ENCODE data around the gene LMF1. TPM values are rescaled to one million over a fixed set of nuclear protein-coding genes. Genes with fewer than 3 reads are reported as not detected.

The LMF1 gene
- total and polyA plus RNA-seq, 2 of the 13 experiments (the other 11 are each of a cell fraction or from before 2014, with no cell fraction given) = 6.8 to 8.5 TPM

- TF ChIP-seq, protein P1, sequence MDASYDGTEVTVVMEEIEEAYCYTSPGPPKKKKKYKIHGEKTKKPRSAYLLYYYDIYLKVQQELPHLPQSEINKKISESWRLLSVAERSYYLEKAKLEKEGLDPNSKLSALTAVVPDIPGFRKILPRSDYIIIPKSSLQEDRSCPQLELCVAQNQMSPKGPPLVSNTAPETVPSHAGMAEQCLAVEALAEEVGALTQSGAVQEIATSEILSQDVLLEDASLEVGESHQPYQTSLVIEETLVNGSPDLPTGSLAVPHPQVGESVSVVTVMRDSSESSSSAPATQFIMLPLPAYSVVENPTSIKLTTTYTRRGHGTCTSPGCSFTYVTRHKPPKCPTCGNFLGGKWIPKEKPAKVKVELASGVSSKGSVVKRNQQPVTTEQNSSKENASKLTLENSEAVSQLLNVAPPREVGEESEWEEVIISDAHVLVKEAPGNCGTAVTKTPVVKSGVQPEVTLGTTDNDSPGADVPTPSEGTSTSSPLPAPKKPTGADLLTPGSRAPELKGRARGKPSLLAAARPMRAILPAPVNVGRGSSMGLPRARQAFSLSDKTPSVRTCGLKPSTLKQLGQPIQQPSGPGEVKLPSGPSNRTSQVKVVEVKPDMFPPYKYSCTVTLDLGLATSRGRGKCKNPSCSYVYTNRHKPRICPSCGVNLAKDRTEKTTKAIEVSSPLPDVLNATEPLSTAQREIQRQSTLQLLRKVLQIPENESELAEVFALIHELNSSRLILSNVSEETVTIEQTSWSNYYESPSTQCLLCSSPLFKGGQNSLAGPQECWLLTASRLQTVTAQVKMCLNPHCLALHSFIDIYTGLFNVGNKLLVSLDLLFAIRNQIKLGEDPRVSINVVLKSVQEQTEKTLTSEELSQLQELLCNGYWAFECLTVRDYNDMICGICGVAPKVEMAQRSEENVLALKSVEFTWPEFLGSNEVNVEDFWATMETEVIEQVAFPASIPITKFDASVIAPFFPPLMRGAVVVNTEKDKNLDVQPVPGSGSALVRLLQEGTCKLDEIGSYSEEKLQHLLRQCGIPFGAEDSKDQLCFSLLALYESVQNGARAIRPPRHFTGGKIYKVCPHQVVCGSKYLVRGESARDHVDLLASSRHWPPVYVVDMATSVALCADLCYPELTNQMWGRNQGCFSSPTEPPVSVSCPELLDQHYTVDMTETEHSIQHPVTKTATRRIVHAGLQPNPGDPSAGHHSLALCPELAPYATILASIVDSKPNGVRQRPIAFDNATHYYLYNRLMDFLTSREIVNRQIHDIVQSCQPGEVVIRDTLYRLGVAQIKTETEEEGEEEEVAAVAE (CRISPR knock-in tag; IDR thresholded peaks at IDR 0.05; ENCODE audit: borderline replicate concordance) = no peak
- TF ChIP-seq ZNF44 (CRISPR knock-in tag; IDR thresholded peaks at IDR 0.05) = no peak
- TF ChIP-seq ZNF569 (CRISPR knock-in tag; IDR thresholded peaks at IDR 0.05; ENCODE audit: borderline replicate concordance) = no peak
These were observed 40.0 kb upstream of the LMF1 start (continued) for GRCh38 chr16:1010815-1011214.

- FAIRE-seq = no peak
- POLR2A ChIA-PET = no interaction called here
- no TSS peak for BruUV-seq (replicated peaks)
- no peak for DNase-seq (ENCODE audit: low spot score)
- Histone ChIP-seq H3K36me3 (replicated peaks in 1 of 2; ENCODE audit: control insufficient read depth in 1 of 2, insufficient read depth in 2 of 2, low read length in 2 of 2) (no peaks in the 10 kb centered on the region), H3K9ac (ENCODE audit: insufficient read depth, low read depth, low read length) (no peak overlapping the region), H3K79me2 (ENCODE audit: insufficient read depth, low read length) (no peaks in the 10 kb centered on the region), H3K27ac (ENCODE audit: extremely low read length, insufficient read depth, low read length) (no peak overlapping the region), H3K4me3 (replicated peaks in 1 of 3; ENCODE audit: insufficient read depth in 1 of 3, low read depth in 2 of 3, low read length in 3 of 3) (no peak overlapping the region), H3K4me2 (ENCODE audit: low read depth, low read length) (no peak overlapping the region), H3K9me3 (ENCODE audit: low read length) (no peaks in the 10 kb centered on the region), H2AFZ (ENCODE audit: low read length) (no peak overlapping the region), H3K4me1 (ENCODE audit: insufficient read depth, low read length) (no peaks in the 10 kb centered on the region), H4K20me1 (ENCODE audit: insufficient read depth, low read length) (peaks cover 5% of the 10 kb centered on the region; the same call in 1 of the 2 replicates), H3K27me3 (ENCODE audit: control insufficient read depth in 1 of 2, insufficient read depth in 2 of 2, low read length in 2 of 2) (peaks cover 33 to 92% of the 10 kb centered on the region in 2 experiments)
- intact Hi-C loops (cut with micrococcal nuclease; ENCODE audit: unreplicated experiment) (no loop called here), in situ Hi-C loops (cut with HindIII; ENCODE audit: extremely low pct_ligation_motif_present, low pct_unique_long_range_greater_than_20kb) (no loop called here)
- CTCF ChIA-PET (ENCODE audit: low intra/inter-chr PET ratio, low total read pairs) = no interaction called here
- ATAC-seq = no peak
- 9% methylated on average over 4 of the region's 20 CpGs for WGBS (ENCODE audit: low lambda C conversion rate)
- TF ChIP-seq ZNF512B (CRISPR knock-in tag; IDR thresholded peaks at IDR 0.05; ENCODE audit: borderline replicate concordance) (no peak), ZEB1 (IDR thresholded peaks at IDR 0.05; ENCODE audit: insufficient replicate concordance, low read depth) (no peak), SNRNP70 (IDR thresholded peaks at IDR 0.05; ENCODE audit: low read depth, low read length) (no peak), ATF5 (CRISPR knock-in tag; IDR thresholded peaks at IDR 0.05; ENCODE audit: low read depth) (no peak), TFE3 (CRISPR knock-in tag; IDR thresholded peaks at IDR 0.05) (no peak), CBFB (CRISPR knock-in tag; IDR thresholded peaks at IDR 0.05) (no peak), MATR3 (CRISPR knock-in tag; IDR thresholded peaks at IDR 0.05) (no peak), KAT7 (CRISPR knock-in tag; IDR thresholded peaks at IDR 0.05; ENCODE audit: borderline replicate concordance) (no peak), HOXA7 (CRISPR knock-in tag; IDR thresholded peaks at IDR 0.05) (no peak), ZFP36L2 (CRISPR knock-in tag; IDR thresholded peaks at IDR 0.05) (no peak)
- TF ChIP-seq, protein P2, sequence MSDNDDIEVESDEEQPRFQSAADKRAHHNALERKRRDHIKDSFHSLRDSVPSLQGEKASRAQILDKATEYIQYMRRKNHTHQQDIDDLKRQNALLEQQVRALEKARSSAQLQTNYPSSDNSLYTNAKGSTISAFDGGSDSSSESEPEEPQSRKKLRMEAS (IDR thresholded peaks at IDR 0.05) = no peak
These were observed 39.5 kb upstream of the LMF1 start for GRCh38 chr16:1010251-1010650.

Data from HepG2 (cell line).